Measurements from ENCODE around the gene SLC6A4. TPM values are rescaled to one million over a fixed set of nuclear protein-coding genes. Genes with fewer than 3 reads are reported as not detected.
A peak's percentile ranks its signal among the peaks of the same experiment; 100 is the strongest.

The SLC6A4 gene
- total and polyA plus RNA-seq, 8 donors: 0.18 to 0.55 TPM; not detected in 6

DNA sequence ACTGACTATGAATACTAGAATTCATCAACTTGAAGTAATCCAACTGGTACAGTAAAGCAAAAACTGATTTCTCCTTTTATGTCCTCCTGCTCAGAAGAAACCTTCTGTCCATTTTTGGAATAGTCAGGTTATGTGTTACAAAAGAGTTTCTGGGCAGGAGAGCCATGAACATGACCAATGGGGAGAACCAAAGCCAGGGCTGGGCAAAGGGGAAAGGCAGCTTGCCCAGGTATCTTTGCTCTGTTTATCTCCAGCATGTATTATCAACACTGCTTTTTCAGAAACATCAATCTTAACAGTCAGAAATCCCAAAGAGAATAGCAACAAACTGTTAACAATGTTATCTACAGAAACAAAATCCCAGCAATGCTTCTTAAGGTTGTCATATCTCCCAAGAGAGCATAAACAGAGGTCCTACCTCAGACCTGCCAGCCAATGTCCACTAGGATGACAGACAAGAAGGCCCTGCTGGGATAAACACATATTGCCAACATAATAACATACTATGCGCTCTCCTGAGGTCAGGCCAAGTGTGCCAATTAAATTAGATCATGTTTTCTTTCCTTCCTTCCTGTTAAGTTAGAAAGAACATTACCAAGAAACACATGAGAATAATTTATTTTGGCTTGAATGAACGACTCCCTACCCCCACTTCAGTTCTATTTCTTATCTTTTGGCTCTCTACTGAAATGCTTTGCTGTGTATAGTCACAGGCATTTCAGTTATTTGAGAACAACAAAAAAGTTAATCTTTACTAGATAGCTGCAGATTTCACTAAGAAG lies 28.2 kb upstream of the SLC6A4 start:
- intact Hi-C loops (cut with DNase I; ENCODE audit: low total_unique reads): no loop called here
- H3K27ac ChIP-seq: peak overlapping the region in 4 of 5 donors; percentile 8 to 54 (median 31)
- TF ChIP-seq, protein P1, sequence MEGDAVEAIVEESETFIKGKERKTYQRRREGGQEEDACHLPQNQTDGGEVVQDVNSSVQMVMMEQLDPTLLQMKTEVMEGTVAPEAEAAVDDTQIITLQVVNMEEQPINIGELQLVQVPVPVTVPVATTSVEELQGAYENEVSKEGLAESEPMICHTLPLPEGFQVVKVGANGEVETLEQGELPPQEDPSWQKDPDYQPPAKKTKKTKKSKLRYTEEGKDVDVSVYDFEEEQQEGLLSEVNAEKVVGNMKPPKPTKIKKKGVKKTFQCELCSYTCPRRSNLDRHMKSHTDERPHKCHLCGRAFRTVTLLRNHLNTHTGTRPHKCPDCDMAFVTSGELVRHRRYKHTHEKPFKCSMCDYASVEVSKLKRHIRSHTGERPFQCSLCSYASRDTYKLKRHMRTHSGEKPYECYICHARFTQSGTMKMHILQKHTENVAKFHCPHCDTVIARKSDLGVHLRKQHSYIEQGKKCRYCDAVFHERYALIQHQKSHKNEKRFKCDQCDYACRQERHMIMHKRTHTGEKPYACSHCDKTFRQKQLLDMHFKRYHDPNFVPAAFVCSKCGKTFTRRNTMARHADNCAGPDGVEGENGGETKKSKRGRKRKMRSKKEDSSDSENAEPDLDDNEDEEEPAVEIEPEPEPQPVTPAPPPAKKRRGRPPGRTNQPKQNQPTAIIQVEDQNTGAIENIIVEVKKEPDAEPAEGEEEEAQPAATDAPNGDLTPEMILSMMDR (IDR thresholded peaks at IDR 0.05): no peak
- no peak for TF ChIP-seq POLR2A (IDR thresholded peaks at IDR 0.05)
- TF ChIP-seq EP300 (IDR thresholded peaks at IDR 0.05): no peak
- no peak for TF ChIP-seq POLR2AphosphoS5 (IDR thresholded peaks at IDR 0.05)
- no peaks in the 10 kb centered on the region for H3K9me3 ChIP-seq
- peak in 1 of 2 donors; percentile 30 for DNase-seq
- H3K4me3 ChIP-seq: no peak overlapping the region
- H3K27me3 ChIP-seq: no peaks in the 10 kb centered on the region
- peaks cover 11 to 90% (median 83%) of the 10 kb centered on the region in 4 donors for H3K36me3 ChIP-seq
- WGBS, 5 donors: 25 to 45% (median 40%) methylated on average over 2 of the region's 2 CpGs
- H3K4me1 ChIP-seq: peaks cover 0 to 23% (median 10%) of the 10 kb centered on the region in 4 donors

DNA sequence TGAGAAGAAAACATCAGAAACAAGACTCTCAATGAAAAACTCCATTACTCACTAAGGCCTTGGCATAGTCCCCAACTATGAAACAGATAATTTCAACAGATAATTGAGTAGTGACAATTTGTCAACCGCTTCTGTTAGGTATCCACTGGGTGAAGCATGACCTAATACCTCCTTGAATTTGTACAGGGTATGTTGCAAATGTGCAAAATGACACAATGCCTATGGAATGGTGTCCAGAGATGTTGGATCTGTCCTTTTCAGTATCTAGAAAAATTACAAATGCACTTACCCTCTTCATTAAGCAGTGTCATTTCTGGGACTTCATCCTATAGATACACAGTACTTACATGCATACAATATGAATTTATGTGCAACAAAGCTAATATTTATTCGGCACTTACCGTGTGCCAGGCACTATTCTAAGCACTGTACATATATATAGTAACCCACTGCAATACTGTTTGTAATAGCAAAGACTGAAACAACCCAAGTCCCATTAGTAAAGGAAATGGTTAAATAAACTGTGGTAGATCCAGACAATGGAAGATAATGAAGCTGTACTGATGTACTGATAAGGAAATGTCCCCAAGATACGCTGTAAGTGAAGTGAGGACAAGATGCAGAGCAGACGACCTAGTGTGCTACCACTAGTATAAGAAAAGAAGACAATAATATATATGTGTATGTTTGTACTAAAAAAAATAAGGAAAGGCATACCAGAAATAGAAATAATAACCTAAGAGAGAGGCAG lies 21.4 kb upstream of the SLC6A4 start:
- Histone ChIP-seq H3K4me1 (peaks cover 0 to 16% (median 7%) of the 10 kb centered on the region in 4 donors), H3K9me3 (no peaks in the 10 kb centered on the region), H3K36me3 (peaks cover 10 to 86% (median 76%) of the 10 kb centered on the region in 4 donors), H3K27ac (no peak overlapping the region), H3K4me3 (no peak overlapping the region), H3K27me3 (no peaks in the 10 kb centered on the region)
- DNase-seq: no peak
- intact Hi-C loops (cut with DNase I; ENCODE audit: low total_unique reads): no loop called here
- 77 to 85% (median 82%) methylated on average over 5 of the region's 5 CpGs for WGBS, 5 donors
- no peak for TF ChIP-seq POLR2AphosphoS5 (IDR thresholded peaks at IDR 0.05)
- no peak for TF ChIP-seq POLR2A (IDR thresholded peaks at IDR 0.05)
- TF ChIP-seq, protein P1 (IDR thresholded peaks at IDR 0.05): no peak
- TF ChIP-seq EP300 (IDR thresholded peaks at IDR 0.05): no peak

- no peaks in the 10 kb centered on the region for H3K9me3 ChIP-seq
- H3K27ac ChIP-seq: no peak overlapping the region
- no peak for DNase-seq
- intact Hi-C loops (cut with DNase I; ENCODE audit: low total_unique reads): no loop called here
- peaks cover 0 to 16% (median 7%) of the 10 kb centered on the region in 4 donors for H3K4me1 ChIP-seq
- TF ChIP-seq, protein P1 (IDR thresholded peaks at IDR 0.05): no peak
- TF ChIP-seq POLR2A (IDR thresholded peaks at IDR 0.05): no peak
- no peak for TF ChIP-seq POLR2AphosphoS5 (IDR thresholded peaks at IDR 0.05)
- TF ChIP-seq EP300 (IDR thresholded peaks at IDR 0.05): no peak
- 65 to 84% (median 69%) methylated on average over 1 of the region's 1 CpG for WGBS, 5 donors
- no peaks in the 10 kb centered on the region for H3K27me3 ChIP-seq
- H3K36me3 ChIP-seq: peaks cover 17 to 87% (median 77%) of the 10 kb centered on the region in 4 donors
- no peak overlapping the region for H3K4me3 ChIP-seq
Observed at GRCh38 chr17:30254150-30254549, 18.7 kb upstream of the SLC6A4 start.

- Histone ChIP-seq H3K36me3 (peaks cover 25 to 87% (median 77%) of the 10 kb centered on the region in 4 donors), H3K27me3 (no peaks in the 10 kb centered on the region), H3K4me3 (no peak overlapping the region), H3K27ac (no peak overlapping the region), H3K4me1 (peaks cover 0 to 16% (median 7%) of the 10 kb centered on the region in 4 donors), H3K9me3 (no peaks in the 10 kb centered on the region)
- intact Hi-C loops (cut with DNase I; ENCODE audit: low total_unique reads): no loop called here
- DNase-seq: peak; percentile 45 to 60
- TF ChIP-seq, protein P1 (IDR thresholded peaks at IDR 0.05): no peak
- peak in 1 of 3 donors; percentile 27 for TF ChIP-seq POLR2AphosphoS5 (IDR thresholded peaks at IDR 0.05)
- 32 to 61% (median 50%) methylated on average over 7 of the region's 7 CpGs for WGBS, 5 donors
Observed at GRCh38 chr17:30253312-30253711, 17.8 kb upstream of the SLC6A4 start.

All from stomach (tissue), 9 donors.